Measurements from ENCODE around the gene IFT27.

Gene IFT27

GRCh38 chr22:36764060-36764459 lies 11.9 kb downstream of the IFT27 start:
- Histone ChIP-seq H3K36me3 (ENCODE audit: control insufficient read depth, insufficient read depth, low read length) (peaks cover 49% of the 10 kb centered on the region), H3K9me3 (ENCODE audit: control insufficient read depth, insufficient read depth, low read depth, low read length) (no peaks in the 10 kb centered on the region)

GRCh38 chr22:36763576-36763975 lies 12.3 kb downstream of the IFT27 start:
- Histone ChIP-seq H3K27ac (ENCODE audit: low read depth, low read length) (no peak overlapping the region), H3K9me3 (ENCODE audit: control insufficient read depth, insufficient read depth, low read depth, low read length) (no peaks in the 10 kb centered on the region), H3K27me3 (ENCODE audit: control insufficient read depth, insufficient read depth, low read length) (no peaks in the 10 kb centered on the region), H3K36me3 (ENCODE audit: control insufficient read depth, insufficient read depth, low read length) (peaks cover 49% of the 10 kb centered on the region), H3K4me3 (ENCODE audit: low read depth, low read length) (no peak overlapping the region), H3K9ac (ENCODE audit: low read length) (no peak overlapping the region), H3K4me1 (ENCODE audit: control insufficient read depth, insufficient read depth, low read length) (no peaks in the 10 kb centered on the region)

More at GRCh38 chr22:36764060-36764459, 11.9 kb downstream of the IFT27 start:
- no peaks in the 10 kb centered on the region for H3K27me3 ChIP-seq (ENCODE audit: control insufficient read depth, insufficient read depth, low read length)
- H3K27ac ChIP-seq (ENCODE audit: low read depth, low read length), result no peak overlapping the region
- no peak overlapping the region for H3K9ac ChIP-seq (ENCODE audit: low read length)
- H3K4me3 ChIP-seq (ENCODE audit: low read depth, low read length), result no peak overlapping the region
- no peaks in the 10 kb centered on the region for H3K4me1 ChIP-seq (ENCODE audit: control insufficient read depth, insufficient read depth, low read length)

GRCh38 chr22:36762687-36763260 lies 13.1 kb downstream of the IFT27 start:
- Histone ChIP-seq H3K27ac (ENCODE audit: low read depth, low read length) (no peak overlapping the region), H3K4me3 (ENCODE audit: low read depth, low read length) (no peak overlapping the region), H3K27me3 (ENCODE audit: control insufficient read depth, insufficient read depth, low read length) (no peaks in the 10 kb centered on the region), H3K36me3 (ENCODE audit: control insufficient read depth, insufficient read depth, low read length) (peaks cover 49% of the 10 kb centered on the region), H3K9me3 (ENCODE audit: control insufficient read depth, insufficient read depth, low read depth, low read length) (no peaks in the 10 kb centered on the region), H3K4me1 (ENCODE audit: control insufficient read depth, insufficient read depth, low read length) (no peaks in the 10 kb centered on the region), H3K9ac (ENCODE audit: low read length) (no peak overlapping the region)

GRCh38 chr22:36761553-36762240 lies 14.2 kb downstream of the IFT27 start:
- Histone ChIP-seq H3K9ac (ENCODE audit: low read length) (no peak overlapping the region), H3K27me3 (ENCODE audit: control insufficient read depth, insufficient read depth, low read length) (no peaks in the 10 kb centered on the region), H3K9me3 (ENCODE audit: control insufficient read depth, insufficient read depth, low read depth, low read length) (no peaks in the 10 kb centered on the region), H3K4me3 (ENCODE audit: low read depth, low read length) (no peak overlapping the region), H3K36me3 (ENCODE audit: control insufficient read depth, insufficient read depth, low read length) (peaks cover 39% of the 10 kb centered on the region), H3K27ac (ENCODE audit: low read depth, low read length) (no peak overlapping the region), H3K4me1 (ENCODE audit: control insufficient read depth, insufficient read depth, low read length) (no peaks in the 10 kb centered on the region)

GRCh38 chr22:36760786-36761185 lies 15.1 kb downstream of the IFT27 start:
- Histone ChIP-seq H3K9me3 (ENCODE audit: control insufficient read depth, insufficient read depth, low read depth, low read length) (no peaks in the 10 kb centered on the region), H3K9ac (ENCODE audit: low read length) (no peak overlapping the region), H3K27me3 (ENCODE audit: control insufficient read depth, insufficient read depth, low read length) (no peaks in the 10 kb centered on the region), H3K27ac (ENCODE audit: low read depth, low read length) (no peak overlapping the region), H3K4me1 (ENCODE audit: control insufficient read depth, insufficient read depth, low read length) (no peaks in the 10 kb centered on the region), H3K36me3 (ENCODE audit: control insufficient read depth, insufficient read depth, low read length) (peaks cover 36% of the 10 kb centered on the region), H3K4me3 (ENCODE audit: low read depth, low read length) (no peak overlapping the region)

- H3K4me1 ChIP-seq (ENCODE audit: control insufficient read depth, insufficient read depth, low read length), result no peaks in the 10 kb centered on the region
- H3K9me3 ChIP-seq (ENCODE audit: control insufficient read depth, insufficient read depth, low read depth, low read length), result no peaks in the 10 kb centered on the region
- no peak overlapping the region for H3K27ac ChIP-seq (ENCODE audit: low read depth, low read length)
- H3K27me3 ChIP-seq (ENCODE audit: control insufficient read depth, insufficient read depth, low read length), result peaks cover under 1% of the 10 kb centered on the region; the same call in 1 of the 2 replicates
- no peak overlapping the region for H3K9ac ChIP-seq (ENCODE audit: low read length)
- H3K4me3 ChIP-seq (ENCODE audit: low read depth, low read length), result no peak overlapping the region
- peaks cover 26% of the 10 kb centered on the region for H3K36me3 ChIP-seq (ENCODE audit: control insufficient read depth, insufficient read depth, low read length)
These were observed 16.3 kb downstream of the IFT27 start for GRCh38 chr22:36759481-36760159.

GRCh38 chr22:36758792-36759271 lies 17.1 kb downstream of the IFT27 start:
- Histone ChIP-seq H3K4me1 (ENCODE audit: control insufficient read depth, insufficient read depth, low read length) (no peaks in the 10 kb centered on the region), H3K4me3 (ENCODE audit: low read depth, low read length) (no peak overlapping the region), H3K9ac (ENCODE audit: low read length) (no peak overlapping the region), H3K36me3 (ENCODE audit: control insufficient read depth, insufficient read depth, low read length) (peaks cover 24% of the 10 kb centered on the region), H3K27ac (ENCODE audit: low read depth, low read length) (no peak overlapping the region), H3K9me3 (ENCODE audit: control insufficient read depth, insufficient read depth, low read depth, low read length) (no peaks in the 10 kb centered on the region), H3K27me3 (ENCODE audit: control insufficient read depth, insufficient read depth, low read length) (peaks cover 8% of the 10 kb centered on the region; the same call in 1 of the 2 replicates)

GRCh38 chr22:36757668-36758211 lies 18.2 kb downstream of the IFT27 start:
- Histone ChIP-seq H3K9ac (ENCODE audit: low read length) (no peak overlapping the region), H3K4me3 (ENCODE audit: low read depth, low read length) (no peak overlapping the region), H3K4me1 (ENCODE audit: control insufficient read depth, insufficient read depth, low read length) (no peaks in the 10 kb centered on the region), H3K36me3 (ENCODE audit: control insufficient read depth, insufficient read depth, low read length) (peaks cover 13% of the 10 kb centered on the region), H3K27ac (ENCODE audit: low read depth, low read length) (no peak overlapping the region), H3K27me3 (ENCODE audit: control insufficient read depth, insufficient read depth, low read length) (peaks cover 18% of the 10 kb centered on the region), H3K9me3 (ENCODE audit: control insufficient read depth, insufficient read depth, low read depth, low read length) (no peaks in the 10 kb centered on the region)

- H3K9me3 ChIP-seq (ENCODE audit: control insufficient read depth, insufficient read depth, low read depth, low read length), result no peaks in the 10 kb centered on the region
- H3K4me1 ChIP-seq (ENCODE audit: control insufficient read depth, insufficient read depth, low read length), result no peaks in the 10 kb centered on the region
- H3K27ac ChIP-seq (ENCODE audit: low read depth, low read length), result no peak overlapping the region
- H3K36me3 ChIP-seq (ENCODE audit: control insufficient read depth, insufficient read depth, low read length), result peaks cover 6% of the 10 kb centered on the region
- H3K4me3 ChIP-seq (ENCODE audit: low read depth, low read length), result no peak overlapping the region
- H3K9ac ChIP-seq (ENCODE audit: low read length), result no peak overlapping the region
- peaks cover 23% of the 10 kb centered on the region for H3K27me3 ChIP-seq (ENCODE audit: control insufficient read depth, insufficient read depth, low read length)
These were observed 18.9 kb downstream of the IFT27 start for GRCh38 chr22:36756746-36757655.

- peaks cover 23% of the 10 kb centered on the region for H3K27me3 ChIP-seq (ENCODE audit: control insufficient read depth, insufficient read depth, low read length)
- H3K9ac ChIP-seq (ENCODE audit: low read length), result no peak overlapping the region
- no peak overlapping the region for H3K27ac ChIP-seq (ENCODE audit: low read depth, low read length)
- no peaks in the 10 kb centered on the region for H3K4me1 ChIP-seq (ENCODE audit: control insufficient read depth, insufficient read depth, low read length)
- no peaks in the 10 kb centered on the region for H3K9me3 ChIP-seq (ENCODE audit: control insufficient read depth, insufficient read depth, low read depth, low read length)
- H3K4me3 ChIP-seq (ENCODE audit: low read depth, low read length), result no peak overlapping the region
- 0 out of 2 replicates have a peak, but pooled peaks cover 2% of the 10 kb centered on the region for H3K36me3 ChIP-seq (ENCODE audit: control insufficient read depth, insufficient read depth, low read length)
These were observed 19.9 kb downstream of the IFT27 start for GRCh38 chr22:36756031-36756430.
